ENCODE measurements around the gene ARF4.

The ARF4 gene

GRCh38 chr3:57575966-57576626 is 21.0 kb downstream of the ARF4 start:
- no peak for DNase-seq

DNA sequence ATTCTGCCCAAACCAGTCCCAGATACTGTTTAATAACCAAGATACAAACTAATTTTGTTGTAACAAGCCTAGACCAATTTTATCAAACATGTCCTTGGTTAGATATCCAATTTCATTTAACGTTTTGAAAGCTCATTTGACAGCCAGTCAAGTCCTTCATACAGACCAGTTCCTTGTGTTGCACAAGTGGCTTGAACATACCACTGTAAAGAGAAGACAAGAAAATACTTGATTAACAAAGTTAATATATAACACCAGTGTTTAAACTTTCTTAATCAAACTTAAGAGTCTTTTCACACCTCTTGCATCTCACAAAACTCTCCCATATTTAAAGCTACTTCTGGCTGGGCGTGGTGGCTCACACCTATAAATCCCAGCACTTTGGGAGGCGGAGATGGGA is 25.0 kb downstream of the ARF4 start:
- DNase-seq: no peak

DNA sequence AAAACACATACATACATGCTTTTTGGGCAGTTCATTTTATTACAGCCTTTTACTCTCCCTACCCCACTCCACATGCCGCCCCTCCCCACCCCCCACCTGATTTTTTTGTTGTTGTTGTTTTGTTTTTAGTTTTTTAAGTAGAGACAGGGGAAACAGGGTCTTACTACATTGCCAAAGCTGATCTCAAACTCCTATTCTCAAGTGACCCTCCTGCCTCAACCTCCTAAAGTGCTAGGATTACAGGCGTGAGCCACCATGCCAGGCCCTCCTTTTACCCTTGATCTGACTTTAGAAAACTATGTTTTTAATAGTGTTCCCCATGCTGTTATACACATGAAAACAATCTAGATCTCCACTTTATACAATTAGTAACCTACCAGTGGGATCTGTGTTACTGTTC is 26.3 kb downstream of the ARF4 start:
- DNase-seq: no peak

- no peak for DNase-seq
Measured at GRCh38 chr3:57569859-57570450, 27.2 kb downstream of the ARF4 start.

DNA sequence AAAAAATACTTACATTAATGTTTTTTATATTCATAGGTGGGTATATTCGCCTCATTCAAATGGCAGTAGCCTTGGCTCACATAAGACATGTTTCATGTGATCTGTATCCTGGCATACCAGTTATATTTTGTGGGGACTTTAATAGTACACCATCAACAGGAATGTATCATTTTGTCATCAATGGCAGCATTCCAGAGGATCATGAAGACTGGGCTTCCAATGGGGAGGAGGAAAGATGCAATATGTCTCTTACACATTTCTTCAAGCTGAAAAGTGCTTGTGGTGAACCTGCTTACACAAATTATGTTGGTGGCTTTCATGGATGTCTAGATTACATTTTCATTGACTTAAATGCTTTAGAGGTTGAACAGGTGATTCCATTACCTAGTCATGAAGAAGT is 37.6 kb downstream of the ARF4 start:
- no peak for DNase-seq

DNA sequence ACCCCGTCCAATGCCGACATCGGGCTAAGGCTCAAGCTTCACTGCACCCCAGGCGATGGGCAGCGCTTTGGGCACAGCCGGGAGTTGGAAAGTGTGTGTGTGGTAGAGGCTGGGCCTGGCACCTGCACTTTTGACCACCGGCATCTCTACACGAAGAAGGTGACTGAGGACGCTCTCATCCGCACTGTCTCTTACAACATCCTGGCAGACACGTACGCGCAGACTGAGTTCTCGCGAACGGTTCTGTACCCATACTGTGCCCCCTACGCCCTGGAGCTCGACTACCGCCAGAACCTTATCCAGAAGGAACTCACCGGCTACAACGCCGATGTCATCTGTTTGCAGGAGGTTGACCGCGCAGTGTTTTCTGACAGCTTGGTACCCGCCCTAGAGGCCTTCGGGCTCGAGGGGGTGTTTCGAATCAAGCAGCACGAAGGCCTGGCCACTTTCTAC is 40.0 kb downstream of the ARF4 start:
- no peak for DNase-seq

GRCh38 chr3:57556459-57557084 is 40.6 kb downstream of the ARF4 start:
- DNase-seq: no peak

DNA sequence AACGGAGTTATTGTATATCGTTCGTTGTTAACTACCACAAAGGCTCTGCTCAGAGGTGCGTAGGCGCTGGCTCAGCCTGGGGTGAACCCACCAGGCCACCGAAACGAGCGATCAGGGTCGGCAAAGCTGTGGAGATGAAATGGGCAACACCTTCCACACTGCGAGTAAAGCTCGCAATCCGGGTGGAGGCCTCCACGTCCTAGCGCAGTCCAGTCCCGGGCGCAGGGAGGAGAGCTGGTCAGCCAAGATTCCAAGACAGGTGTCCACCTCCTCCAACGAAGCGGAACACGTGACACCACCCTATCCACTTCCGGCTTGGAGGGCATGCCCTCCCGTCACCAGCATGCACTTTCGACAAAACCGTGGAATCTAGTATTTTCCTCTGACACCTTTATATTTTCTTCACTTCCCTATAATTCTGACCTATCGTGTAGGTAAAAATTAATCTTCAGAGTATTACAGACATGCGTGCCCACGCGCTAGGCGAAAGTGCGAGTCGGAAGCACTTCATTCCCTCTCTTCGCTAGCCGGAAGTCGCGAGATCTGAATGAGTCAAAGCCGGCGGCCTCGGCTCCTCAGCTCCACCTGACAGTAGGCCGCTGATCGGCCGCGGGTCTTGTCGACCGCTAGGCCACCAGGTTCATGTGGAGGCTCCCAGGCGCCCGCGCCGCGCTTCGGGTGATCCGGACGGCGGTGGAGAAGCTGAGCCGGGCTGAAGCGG is 41.2 kb downstream of the ARF4 start, which contains the start of gene PDE12:
Gene PDE12 (plus strand): TSS at position 537 of the 721 bp plus-strand sequence. CDS start 106 bp downstream, at position 643.
- peak; percentile 95 for DNase-seq

GRCh38 chr3:57555306-57555705 is 41.8 kb downstream of the ARF4 start:
- DNase-seq: no peak

- DNase-seq: no peak
Measured at GRCh38 chr3:57546616-57547015, 50.5 kb downstream of the ARF4 start.

DNA sequence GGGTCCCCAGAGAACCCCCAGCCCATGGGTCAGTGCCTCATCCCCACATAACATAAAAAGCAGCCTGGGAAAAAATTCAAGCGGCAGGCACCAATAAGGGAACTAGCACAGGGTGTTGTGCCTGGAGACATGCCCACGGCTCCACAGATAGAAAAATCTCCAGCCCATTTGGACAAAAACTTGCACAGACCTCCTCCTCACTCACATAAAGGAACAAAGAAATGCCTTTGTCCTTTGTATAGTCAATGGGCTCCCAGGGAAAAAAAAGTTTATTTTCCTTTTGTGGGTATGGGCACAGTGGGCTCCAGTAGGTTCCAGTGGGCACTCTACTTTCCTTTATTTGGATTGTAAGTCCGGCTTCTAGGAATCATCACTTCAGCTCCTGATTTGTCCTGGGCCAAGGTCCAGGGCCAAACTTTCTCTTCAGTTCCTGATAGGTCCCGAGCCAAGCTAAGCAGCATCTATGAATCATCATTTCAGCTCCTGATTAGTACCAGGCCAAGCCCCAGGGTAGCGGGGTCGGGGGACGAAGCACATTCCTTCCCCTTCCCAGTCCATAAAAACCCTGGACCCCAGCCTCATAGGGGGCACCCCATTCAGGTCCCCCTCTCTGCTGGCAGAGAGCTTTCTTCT is 51.4 kb downstream of the ARF4 start:
- no peak for DNase-seq

DNA sequence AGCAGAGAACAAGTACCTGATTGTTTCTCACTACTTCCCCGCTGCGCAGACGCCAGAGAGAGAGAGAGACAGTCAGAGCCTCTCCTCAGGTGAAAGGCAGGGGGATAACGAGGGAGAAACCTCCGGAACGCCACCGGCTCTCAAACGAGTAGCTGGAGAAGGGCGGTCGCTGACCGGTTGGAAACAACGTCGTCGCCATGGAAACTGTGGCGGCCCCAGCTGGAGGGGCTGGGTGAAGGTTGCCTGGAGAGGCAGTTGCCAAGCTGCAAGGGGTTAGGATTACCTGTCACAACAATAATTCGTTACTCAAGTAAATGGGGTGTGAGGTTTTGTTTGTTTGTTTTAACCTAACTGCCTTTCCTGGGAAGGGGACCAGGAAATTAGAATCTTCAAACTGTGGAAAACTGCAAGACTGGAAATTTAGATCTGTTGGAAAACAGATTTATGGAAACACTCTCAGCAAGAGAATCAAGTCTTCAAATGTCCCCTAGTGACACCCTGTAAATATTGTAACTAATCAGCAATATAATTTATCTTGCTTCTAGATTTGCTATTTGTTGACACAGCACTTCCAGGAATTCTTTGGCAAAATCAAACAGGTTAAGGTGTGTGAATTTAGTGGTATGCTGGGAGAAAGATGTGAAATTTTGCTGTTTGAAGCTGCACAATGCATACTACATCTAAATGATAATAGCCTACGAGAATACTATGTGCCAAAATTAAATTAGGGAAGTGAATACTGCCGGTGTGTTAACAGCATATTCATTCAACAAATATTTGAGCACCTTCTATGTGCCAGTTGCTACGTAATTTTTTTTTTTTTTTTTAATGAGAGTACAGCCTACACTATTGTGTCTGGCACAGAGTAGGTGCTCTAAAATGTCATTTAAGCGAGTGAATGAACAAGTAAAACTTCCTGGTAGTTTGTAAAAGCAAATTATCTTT is 52.7 kb downstream of the ARF4 start, which contains the start of gene DNAH12:
Gene DNAH12 (minus strand): TSS at position 164 of the 945 bp plus-strand sequence. CDS start 1,474 bp downstream, outside the sequence.
- peak; percentile 59 for DNase-seq

GRCh38 chr3:57538465-57538864 is 58.7 kb downstream of the ARF4 start:
- no peak for DNase-seq

DNA sequence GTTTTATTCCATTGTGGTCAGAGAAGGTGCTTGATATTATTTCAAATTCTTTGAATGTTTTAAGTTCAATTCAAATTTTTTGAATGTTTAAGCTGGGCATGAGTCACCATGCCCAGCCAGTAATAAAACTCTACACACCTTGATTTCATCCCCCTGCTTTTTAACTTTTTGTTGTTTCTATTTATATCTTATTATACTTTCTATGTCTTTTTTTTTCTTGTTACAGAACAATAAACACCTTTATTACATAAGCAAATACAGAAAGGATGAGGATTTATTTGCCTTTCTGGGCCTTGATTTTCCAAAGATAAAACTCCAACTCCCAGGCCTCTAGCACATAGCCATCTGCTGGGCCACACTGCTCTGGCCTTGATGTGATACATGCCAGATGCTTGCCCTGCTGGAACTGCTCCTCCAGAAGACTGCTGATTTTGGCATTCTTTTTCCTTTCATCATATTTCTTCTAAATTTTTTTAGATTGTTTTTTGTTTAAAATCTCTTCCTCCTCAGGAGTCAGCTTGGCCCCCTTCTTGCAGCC is 67.0 kb downstream of the ARF4 start:
- DNase-seq: no peak
